ENCODE measurements around the gene EGFL8.

The EGFL8 gene

DNA sequence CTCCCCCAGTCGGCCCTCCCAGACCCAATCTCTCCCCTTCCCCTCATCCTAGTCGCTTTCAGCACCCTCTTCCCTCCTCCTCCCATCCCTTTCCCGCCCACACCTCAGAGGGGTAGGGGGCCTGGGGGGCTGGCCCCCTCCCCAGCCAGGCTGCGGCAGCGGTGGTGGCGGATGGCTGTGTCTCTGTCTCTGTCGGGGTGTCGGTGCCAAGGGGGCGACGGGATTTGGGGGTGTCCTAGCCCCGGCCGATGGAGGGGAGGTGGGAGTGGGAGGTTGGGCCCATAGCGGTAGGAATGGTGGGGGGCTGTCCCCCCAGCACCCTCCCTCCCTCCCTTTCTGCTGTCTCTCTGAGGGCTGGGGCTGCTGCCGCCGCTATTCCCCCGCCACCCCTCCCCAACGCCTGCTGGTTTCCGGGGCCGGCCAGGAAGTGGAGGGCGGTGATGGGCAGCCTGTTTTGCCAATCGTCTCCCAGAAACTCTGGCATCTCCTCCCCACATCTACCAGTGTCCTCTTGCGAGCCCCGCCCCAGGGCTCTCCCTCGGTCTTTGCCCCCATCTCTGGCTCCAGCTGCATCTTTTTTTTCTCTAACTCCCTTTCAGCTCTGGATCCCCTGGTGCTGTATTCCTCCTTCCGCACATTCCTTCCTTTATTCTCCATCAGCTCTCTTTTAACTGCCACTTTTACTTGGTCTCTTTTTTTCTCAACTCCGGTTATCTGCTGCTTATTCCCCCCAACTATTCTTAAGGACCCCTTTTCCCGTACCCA lies 11.5 kb downstream of the EGFL8 start, which contains the start of gene AGPAT1:
Gene AGPAT1, minus strand, starts transcription at position 374 of the 765 bp plus-strand sequence. CDS start 4,588 bp downstream, outside the sequence.
- H3K4me3 ChIP-seq (ENCODE audit: low read length in 2 of 2), result peak within 1 kb of the TSS; percentile 91 to 97
- H3K9me3 ChIP-seq (ENCODE audit: control insufficient read depth in 2 of 2, low read length in 2 of 2), result no peaks in the 10 kb centered on the region
- H3K36me3 ChIP-seq (ENCODE audit: control insufficient read depth in 2 of 2, insufficient read depth in 2 of 2, low read length in 2 of 2), result peaks cover 0 to 12% of the 10 kb centered on the region in 2 donors
- H3K9ac ChIP-seq (ENCODE audit: low read depth in 1 of 2, low read length in 2 of 2), result peak within 1 kb of the TSS; percentile 89 to 94
- peaks cover 32 to 40% of the 10 kb centered on the region in 2 donors for H3K4me1 ChIP-seq (ENCODE audit: control insufficient read depth in 2 of 2, insufficient read depth in 2 of 2, low read length in 2 of 2)
- peak within 1 kb of the TSS; percentile 98 for H3K27ac ChIP-seq (ENCODE audit: low read depth in 2 of 2, low read length in 2 of 2)
- H3K27me3 ChIP-seq (ENCODE audit: control insufficient read depth in 2 of 2, insufficient read depth in 2 of 2, low read length in 2 of 2), result no peaks in the 10 kb centered on the region

DNA sequence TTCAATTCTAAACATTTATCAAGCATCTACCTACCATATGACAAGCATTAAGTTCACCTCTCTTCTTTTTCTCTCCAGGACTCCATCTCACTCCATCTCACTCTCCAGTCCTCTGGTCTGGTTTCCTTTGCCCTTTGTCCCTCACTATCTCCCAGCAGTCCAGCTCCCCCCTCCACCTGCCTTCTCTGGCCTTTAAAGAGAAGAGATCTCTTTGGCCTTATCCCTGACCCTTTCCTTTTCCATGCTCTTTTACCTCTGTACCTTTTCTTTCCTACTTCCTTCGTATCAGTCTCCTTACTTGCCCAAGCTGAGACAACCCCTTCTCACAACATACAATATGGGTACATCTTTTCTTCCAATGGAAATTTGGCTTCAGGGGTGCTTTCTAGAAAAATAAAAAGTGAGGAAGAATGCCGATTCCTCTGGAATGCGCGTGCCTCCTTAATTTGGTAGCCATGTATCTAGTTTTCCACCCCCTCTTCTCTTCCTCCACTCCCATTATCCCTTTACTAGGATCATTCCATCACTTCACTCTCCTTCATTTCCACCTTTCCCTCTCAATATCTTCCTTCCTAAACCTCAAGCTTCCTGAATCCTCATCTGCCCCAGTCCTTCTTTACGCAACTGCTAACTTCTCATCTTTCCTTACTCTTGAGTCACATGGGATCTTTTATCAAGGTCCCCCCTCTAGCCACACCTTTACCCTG lies 12.2 kb downstream of the EGFL8 start:
- H3K9ac ChIP-seq (ENCODE audit: low read depth in 1 of 2, low read length in 2 of 2), result peak overlapping the region; percentile 75 to 94

DNA sequence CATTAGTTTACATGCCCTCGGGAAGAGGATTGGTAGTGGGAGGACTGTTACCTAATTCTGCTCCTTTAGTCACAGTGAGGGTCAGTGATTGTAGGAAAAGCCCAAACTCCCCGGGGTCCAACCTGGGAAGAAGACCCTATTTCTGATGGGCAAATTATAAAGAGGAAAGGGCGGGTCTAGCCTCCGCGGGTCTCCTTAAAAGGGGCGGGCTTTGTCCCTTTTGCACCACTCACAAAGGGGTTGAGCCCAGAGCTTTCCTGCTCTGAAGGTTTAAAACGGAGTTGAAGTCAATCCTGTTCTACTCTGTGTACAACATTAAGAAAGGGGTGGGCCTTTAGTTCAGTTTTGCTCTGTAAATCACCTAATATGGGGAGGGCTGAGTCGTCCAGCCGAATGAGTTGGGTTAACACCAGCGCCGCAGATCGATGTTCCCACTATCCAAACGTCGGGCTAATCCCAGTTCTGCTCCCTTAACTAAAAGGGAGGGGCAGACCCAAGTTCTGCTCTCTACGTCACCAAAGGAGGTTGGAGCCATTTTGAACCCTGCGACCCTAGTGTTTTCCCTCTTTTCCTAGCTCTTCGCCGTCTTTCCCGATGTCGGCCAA lies 12.9 kb downstream of the EGFL8 start:
- Histone ChIP-seq H3K27me3 (ENCODE audit: control insufficient read depth in 2 of 2, insufficient read depth in 2 of 2, low read length in 2 of 2) (no peaks in the 10 kb centered on the region), H3K4me1 (ENCODE audit: control insufficient read depth in 2 of 2, insufficient read depth in 2 of 2, low read length in 2 of 2) (peaks cover 32 to 47% of the 10 kb centered on the region in 2 donors), H3K4me3 (ENCODE audit: low read length in 2 of 2) (peak overlapping the region; percentile 91 to 97), H3K27ac (ENCODE audit: low read depth in 2 of 2, low read length in 2 of 2) (peak overlapping the region; percentile 98), H3K9ac (ENCODE audit: low read depth in 1 of 2, low read length in 2 of 2) (peak overlapping the region; percentile 75 to 94), H3K9me3 (ENCODE audit: control insufficient read depth in 2 of 2, low read length in 2 of 2) (no peaks in the 10 kb centered on the region), H3K36me3 (ENCODE audit: control insufficient read depth in 2 of 2, insufficient read depth in 2 of 2, low read length in 2 of 2) (peaks cover 6 to 13% of the 10 kb centered on the region in 2 donors)

More for the DNA sequence above, 12.2 kb downstream of the EGFL8 start:
- peak overlapping the region; percentile 98 for H3K27ac ChIP-seq (ENCODE audit: low read depth in 2 of 2, low read length in 2 of 2)
- H3K4me1 ChIP-seq (ENCODE audit: control insufficient read depth in 2 of 2, insufficient read depth in 2 of 2, low read length in 2 of 2), result peaks cover 32 to 47% of the 10 kb centered on the region in 2 donors
- H3K9me3 ChIP-seq (ENCODE audit: control insufficient read depth in 2 of 2, low read length in 2 of 2), result no peaks in the 10 kb centered on the region
- H3K27me3 ChIP-seq (ENCODE audit: control insufficient read depth in 2 of 2, insufficient read depth in 2 of 2, low read length in 2 of 2), result no peaks in the 10 kb centered on the region
- H3K36me3 ChIP-seq (ENCODE audit: control insufficient read depth in 2 of 2, insufficient read depth in 2 of 2, low read length in 2 of 2), result peaks cover 6 to 12% of the 10 kb centered on the region in 2 donors
- peak overlapping the region; percentile 91 to 97 for H3K4me3 ChIP-seq (ENCODE audit: low read length in 2 of 2)

DNA sequence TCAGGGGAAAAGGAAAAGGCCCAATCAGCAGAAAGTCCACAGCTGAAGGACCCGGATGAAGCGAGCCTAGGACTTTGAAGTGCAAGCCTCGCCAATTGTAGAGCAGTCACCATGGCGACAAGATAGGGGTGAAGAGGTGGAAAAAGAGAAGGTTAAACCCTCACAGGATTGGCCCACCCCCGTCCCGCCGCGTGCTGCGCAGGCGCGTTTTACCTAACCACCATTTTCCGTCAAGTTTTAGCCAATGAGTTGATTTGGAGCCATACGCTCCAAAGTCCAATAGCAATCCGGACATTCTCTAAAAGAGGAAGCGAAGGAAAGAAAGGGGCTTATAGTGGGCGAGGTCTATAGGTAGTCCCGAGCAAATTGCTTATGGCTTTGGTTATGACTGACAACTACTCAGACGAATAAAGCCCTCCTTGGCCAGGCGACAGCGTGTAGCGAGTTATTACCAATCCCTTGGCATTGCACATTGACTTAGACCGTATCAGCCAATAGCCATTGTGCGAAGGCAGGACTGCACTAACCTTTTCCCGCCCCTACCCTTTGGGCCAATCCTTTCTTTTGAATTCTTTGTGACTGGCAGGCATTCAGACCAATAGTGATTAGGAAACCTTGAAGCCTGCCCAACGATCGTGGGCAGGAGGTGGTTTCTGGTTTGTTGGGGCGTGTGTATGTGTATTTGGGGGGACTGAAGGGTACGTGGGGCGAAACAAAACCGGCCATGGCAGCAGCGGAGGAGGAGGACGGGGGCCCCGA lies 13.6 kb downstream of the EGFL8 start, which contains the start of gene RNF5:
Gene RNF5, plus strand, starts transcription at position 618 of the 759 bp plus-strand sequence. Its CDS starts 107 bp downstream, at position 725.
- H3K4me3 ChIP-seq (ENCODE audit: low read length in 2 of 2), result peak within 1 kb of the TSS; percentile 91 to 97
- peak within 1 kb of the TSS; percentile 75 to 94 for H3K9ac ChIP-seq (ENCODE audit: low read depth in 1 of 2, low read length in 2 of 2)
- H3K27me3 ChIP-seq (ENCODE audit: control insufficient read depth in 2 of 2, insufficient read depth in 2 of 2, low read length in 2 of 2), result no peaks in the 10 kb centered on the region
- H3K4me1 ChIP-seq (ENCODE audit: control insufficient read depth in 2 of 2, insufficient read depth in 2 of 2, low read length in 2 of 2), result peaks cover 32 to 47% of the 10 kb centered on the region in 2 donors
- peaks cover 8 to 20% of the 10 kb centered on the region in 2 donors for H3K36me3 ChIP-seq (ENCODE audit: control insufficient read depth in 2 of 2, insufficient read depth in 2 of 2, low read length in 2 of 2)
- H3K9me3 ChIP-seq (ENCODE audit: control insufficient read depth in 2 of 2, low read length in 2 of 2), result no peaks in the 10 kb centered on the region
- H3K27ac ChIP-seq (ENCODE audit: low read depth in 2 of 2, low read length in 2 of 2), result peak within 1 kb of the TSS; percentile 98

DNA sequence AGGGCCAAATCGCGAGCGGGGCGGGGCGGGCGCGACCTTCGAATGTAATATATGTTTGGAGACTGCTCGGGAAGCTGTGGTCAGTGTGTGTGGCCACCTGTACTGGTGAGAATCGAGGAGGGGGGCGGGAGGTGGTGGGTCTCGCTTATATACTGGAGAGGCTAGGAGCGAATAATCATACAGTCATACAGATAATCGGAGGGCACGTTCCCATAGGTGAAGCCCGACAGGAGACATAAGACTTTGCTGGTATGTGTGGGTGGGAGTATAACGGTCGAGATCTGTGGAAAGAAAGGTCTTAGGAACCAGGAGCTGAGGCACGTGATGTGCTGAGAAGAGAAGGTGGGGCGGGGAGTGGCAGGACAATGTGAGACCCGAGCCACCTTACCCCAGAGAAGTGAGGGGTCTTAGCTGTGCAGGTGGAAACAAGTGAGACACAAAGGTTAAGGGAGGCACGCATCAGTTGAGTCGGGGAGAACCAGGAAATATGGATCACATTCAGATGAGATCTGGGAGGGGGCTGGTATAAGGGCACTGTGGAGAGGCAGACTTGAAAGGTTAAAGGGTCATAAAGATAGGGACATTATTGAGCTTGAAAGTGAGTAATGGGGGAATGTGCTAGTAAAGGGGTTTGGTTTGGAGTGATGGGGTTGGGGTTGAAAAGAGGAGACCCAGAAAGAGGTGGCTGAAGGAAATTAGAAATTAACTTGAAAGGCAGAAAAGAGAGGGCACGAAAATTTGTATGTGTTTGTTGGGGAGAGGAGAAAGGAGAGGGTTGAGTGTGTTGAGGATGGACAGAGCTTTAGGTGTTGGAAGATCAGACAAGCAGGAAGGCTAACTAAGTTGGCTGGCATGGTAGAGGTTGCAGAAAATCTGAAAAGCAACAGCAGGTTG lies 14.4 kb downstream of the EGFL8 start:
- Histone ChIP-seq H3K36me3 (ENCODE audit: control insufficient read depth in 2 of 2, insufficient read depth in 2 of 2, low read length in 2 of 2) (peaks cover 15 to 25% of the 10 kb centered on the region in 2 donors), H3K9ac (ENCODE audit: low read depth in 1 of 2, low read length in 2 of 2) (peak overlapping the region; percentile 75 to 93), H3K9me3 (ENCODE audit: control insufficient read depth in 2 of 2, low read length in 2 of 2) (no peaks in the 10 kb centered on the region), H3K27me3 (ENCODE audit: control insufficient read depth in 2 of 2, insufficient read depth in 2 of 2, low read length in 2 of 2) (no peaks in the 10 kb centered on the region), H3K27ac (ENCODE audit: low read depth in 2 of 2, low read length in 2 of 2) (peak overlapping the region; percentile 98), H3K4me3 (ENCODE audit: low read length in 2 of 2) (peak overlapping the region; percentile 91 to 97), H3K4me1 (ENCODE audit: control insufficient read depth in 2 of 2, insufficient read depth in 2 of 2, low read length in 2 of 2) (peaks cover 32 to 47% of the 10 kb centered on the region in 2 donors)

DNA sequence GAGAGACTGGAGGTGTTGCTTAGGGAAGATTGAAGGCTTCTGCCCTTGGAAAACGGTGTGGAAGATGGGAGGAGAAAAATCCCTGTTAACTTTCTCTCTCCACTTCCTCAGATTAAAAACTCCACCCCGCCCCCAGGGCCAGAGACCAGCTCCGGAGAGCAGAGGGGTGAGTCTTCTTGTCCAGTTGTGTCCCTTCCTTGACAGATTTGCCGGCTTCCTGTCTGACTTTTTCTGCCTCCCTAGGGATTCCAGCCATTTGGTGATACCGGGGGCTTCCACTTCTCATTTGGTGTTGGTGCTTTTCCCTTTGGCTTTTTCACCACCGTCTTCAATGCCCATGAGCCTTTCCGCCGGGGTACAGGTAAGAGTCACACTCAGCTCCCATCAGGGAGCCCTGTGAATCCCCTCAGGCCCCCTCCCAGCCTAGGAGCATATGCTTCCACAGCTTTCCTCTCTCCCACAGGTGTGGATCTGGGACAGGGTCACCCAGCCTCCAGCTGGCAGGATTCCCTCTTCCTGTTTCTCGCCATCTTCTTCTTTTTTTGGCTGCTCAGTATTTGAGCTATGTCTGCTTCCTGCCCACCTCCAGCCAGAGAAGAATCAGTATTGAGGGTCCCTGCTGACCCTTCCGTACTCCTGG lies 15.5 kb downstream of the EGFL8 start:
- Histone ChIP-seq H3K36me3 (ENCODE audit: control insufficient read depth in 2 of 2, insufficient read depth in 2 of 2, low read length in 2 of 2) (peaks cover 15 to 30% of the 10 kb centered on the region in 2 donors), H3K4me1 (ENCODE audit: control insufficient read depth in 2 of 2, insufficient read depth in 2 of 2, low read length in 2 of 2) (peaks cover 28 to 45% of the 10 kb centered on the region in 2 donors), H3K9ac (ENCODE audit: low read depth in 1 of 2, low read length in 2 of 2) (no peak overlapping the region), H3K4me3 (ENCODE audit: low read length in 2 of 2) (peak overlapping the region in 1 of 2 donors; percentile 91), H3K9me3 (ENCODE audit: control insufficient read depth in 2 of 2, low read length in 2 of 2) (no peaks in the 10 kb centered on the region), H3K27ac (ENCODE audit: low read depth in 2 of 2, low read length in 2 of 2) (no peak overlapping the region), H3K27me3 (ENCODE audit: control insufficient read depth in 2 of 2, insufficient read depth in 2 of 2, low read length in 2 of 2) (no peaks in the 10 kb centered on the region)

DNA sequence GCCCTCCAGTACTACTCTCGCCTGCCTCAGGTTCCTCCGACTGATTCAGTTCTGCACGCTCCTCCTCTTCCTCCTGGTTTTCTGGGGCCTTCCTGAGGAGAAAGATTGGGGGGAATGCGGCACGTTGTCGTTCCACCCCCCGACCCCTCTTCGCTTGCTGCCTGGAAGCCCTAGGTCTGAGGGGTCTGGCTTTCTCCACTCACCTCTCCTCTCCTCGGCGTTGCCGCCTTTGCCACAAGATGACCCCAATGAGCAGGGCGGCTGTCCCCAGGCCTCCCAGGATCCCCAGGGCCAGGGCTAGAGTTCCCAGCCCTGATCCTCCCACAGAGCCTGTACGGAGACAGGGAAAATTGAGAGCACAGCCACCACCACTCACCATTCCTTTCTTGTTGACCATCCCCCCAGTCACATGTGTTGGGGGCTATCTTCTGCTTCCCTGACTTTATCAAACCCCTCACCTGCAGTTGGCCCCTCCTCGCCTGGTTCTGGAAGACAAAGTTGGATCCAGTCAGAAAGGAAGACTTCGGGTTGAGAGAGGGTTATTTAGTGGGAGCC lies 16.8 kb downstream of the EGFL8 start:
- no peak overlapping the region for H3K27ac ChIP-seq (ENCODE audit: low read depth in 2 of 2, low read length in 2 of 2)
- no peaks in the 10 kb centered on the region for H3K27me3 ChIP-seq (ENCODE audit: control insufficient read depth in 2 of 2, insufficient read depth in 2 of 2, low read length in 2 of 2)
- no peak overlapping the region for H3K9ac ChIP-seq (ENCODE audit: low read depth in 1 of 2, low read length in 2 of 2)
- H3K4me1 ChIP-seq (ENCODE audit: control insufficient read depth in 2 of 2, insufficient read depth in 2 of 2, low read length in 2 of 2), result peaks cover 19 to 35% of the 10 kb centered on the region in 2 donors
- H3K36me3 ChIP-seq (ENCODE audit: control insufficient read depth in 2 of 2, insufficient read depth in 2 of 2, low read length in 2 of 2), result peaks cover 15 to 30% of the 10 kb centered on the region in 2 donors
- no peak overlapping the region for H3K4me3 ChIP-seq (ENCODE audit: low read length in 2 of 2)
- H3K9me3 ChIP-seq (ENCODE audit: control insufficient read depth in 2 of 2, low read length in 2 of 2), result no peaks in the 10 kb centered on the region

DNA sequence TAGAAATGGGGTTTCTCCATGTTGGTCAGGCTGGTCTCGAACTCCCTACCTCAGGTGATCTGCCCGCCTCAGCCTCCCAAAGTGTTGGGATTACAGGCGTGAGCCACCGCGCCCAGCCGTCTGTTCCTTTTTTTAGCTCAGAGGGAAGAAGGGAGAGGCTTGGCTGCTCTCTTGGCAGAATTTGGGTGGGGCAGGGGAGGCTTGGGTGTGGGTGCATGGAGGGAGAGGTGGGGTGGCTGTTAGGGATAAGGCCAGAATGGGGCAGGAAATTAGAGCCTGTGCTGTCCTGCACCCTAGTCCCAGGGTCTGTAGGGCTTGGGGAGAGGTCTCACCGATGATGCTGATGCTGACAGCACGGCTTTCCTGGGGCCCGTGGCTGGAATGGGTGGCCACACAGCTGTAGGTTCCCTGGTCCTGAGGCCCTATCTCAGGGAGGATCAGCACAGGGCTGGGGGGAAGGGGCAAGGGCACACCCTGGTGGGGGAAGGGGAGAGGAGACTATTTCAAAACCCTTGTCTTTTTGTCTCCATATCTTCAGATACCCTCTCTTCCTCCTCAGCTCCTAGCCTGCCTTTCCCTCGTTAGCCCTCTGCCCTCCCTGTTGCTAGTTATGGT lies 17.6 kb downstream of the EGFL8 start:
- no peak overlapping the region for H3K4me3 ChIP-seq (ENCODE audit: low read length in 2 of 2)
- H3K9me3 ChIP-seq (ENCODE audit: control insufficient read depth in 2 of 2, low read length in 2 of 2), result no peaks in the 10 kb centered on the region
- H3K4me1 ChIP-seq (ENCODE audit: control insufficient read depth in 2 of 2, insufficient read depth in 2 of 2, low read length in 2 of 2), result peaks cover 15 to 27% of the 10 kb centered on the region in 2 donors
- H3K27me3 ChIP-seq (ENCODE audit: control insufficient read depth in 2 of 2, insufficient read depth in 2 of 2, low read length in 2 of 2), result no peaks in the 10 kb centered on the region
- H3K9ac ChIP-seq (ENCODE audit: low read depth in 1 of 2, low read length in 2 of 2), result no peak overlapping the region
- no peak overlapping the region for H3K27ac ChIP-seq (ENCODE audit: low read depth in 2 of 2, low read length in 2 of 2)
- H3K36me3 ChIP-seq (ENCODE audit: control insufficient read depth in 2 of 2, insufficient read depth in 2 of 2, low read length in 2 of 2), result peaks cover 19 to 38% of the 10 kb centered on the region in 2 donors
